HepG2 (cell line): ENCODE results near the gene PRELID1. TPM values are rescaled to one million over a fixed set of nuclear protein-coding genes. Genes with fewer than 3 reads are reported as not detected.

Experiments used
- PCBP2 ChIP-seq: fragments of 200-400 bp; formaldehyde crosslinking; optimal IDR thresholded peaks from 2 replicates; pipeline ENCODE3; 2018; ENCODE audit warnings: low read length, low read depth; ENCODE audit not compliant: poor library complexity, severe bottlenecking
- SALL2 ChIP-seq: sonication (generic); formaldehyde crosslinking; IDR thresholded peaks from 2 replicates; pipeline ENCODE4 v1.8.1; 2023; ENCODE audit warnings: mild to moderate bottlenecking, missing genetic modification reagents, inconsistent platforms
- SP140L ChIP-seq: sonication (generic); formaldehyde crosslinking; IDR thresholded peaks from 2 replicates; pipeline ENCODE4 v1.4.0; 2020; ENCODE audit warnings: missing genetic modification reagents, borderline replicate concordance
- TAF15 ChIP-seq: fragments of 200-400 bp; formaldehyde crosslinking; IDR thresholded peaks from one replicate; pipeline ENCODE4 v1.6.1; 2018; ENCODE audit warnings: mild to moderate bottlenecking, low read depth, low read length; ENCODE audit not compliant: poor library complexity, severe bottlenecking
- ZNF264 ChIP-seq: sonication (generic); formaldehyde crosslinking; IDR thresholded peaks from 2 replicates; pipeline ENCODE4 v1.4.0; 2020; ENCODE audit warnings: missing genetic modification reagents
- ZNF557 ChIP-seq: sonication (generic); formaldehyde crosslinking; IDR thresholded peaks from 2 replicates; pipeline ENCODE4 v1.4.0; 2020; ENCODE audit warnings: missing genetic modification reagents
- ZNF772 ChIP-seq: sonication (generic); formaldehyde crosslinking; IDR thresholded peaks from 2 replicates; pipeline ENCODE4 v1.5.0; 2020; ENCODE audit warnings: mild to moderate bottlenecking, missing genetic modification reagents
- polyA plus RNA-seq, 8 experiments: library from polyadenylated mRNA; depleted of rRNA in 3 of 8; stranded (reverse) in 7 of 8; unstranded in 1 of 8; fragments of >200 nt; fragmentation: Illumina TruSeq in 4 of 8; extraction: Trizol in 4 of 8; gene quantifications; 2 replicates each; pipeline versions ENCODE4 v1.2.1 to v1.2.3, GENCODE V29; 2011 to 2016; ENCODE audit warnings: low read depth in 4 of 8, missing spikeins in 1 of 8, mixed read lengths in 1 of 8; ENCODE audit not compliant: insufficient read depth in 1 of 8
- total RNA-seq, 5 experiments: library from RNA; depleted of rRNA; stranded (reverse); fragments of >200 nt; fragmentation: Illumina TruSeq; extraction: Trizol; gene quantifications; 2 replicates each; pipeline ENCODE4 v1.2.3, GENCODE V29; 2016; ENCODE audit warnings: low read depth in 1 of 5
- TF ChIP-seq, protein P1 (sequence below): sonication (generic); formaldehyde crosslinking; conservative IDR thresholded peaks from 2 replicates; pipeline ENCODE4 v1.4.0; 2020; ENCODE audit warnings: missing genetic modification reagents
- TF ChIP-seq, protein P2 (sequence below): sonication (generic); formaldehyde crosslinking; IDR thresholded peaks from 2 replicates; pipeline ENCODE4 v1.8.0; 2022; ENCODE audit warnings: mild to moderate bottlenecking, missing genetic modification reagents
- TF ChIP-seq, protein P3 (sequence below): sonication (generic); formaldehyde crosslinking; IDR thresholded peaks from 2 replicates; pipeline ENCODE4 v1.5.0; 2020; ENCODE audit warnings: mild to moderate bottlenecking, missing genetic modification reagents, borderline replicate concordance

PRELID1 gene
- total and polyA plus RNA-seq, 2 of the 13 experiments (the other 11 are each of a cell fraction or from before 2014, with no cell fraction given), result 250 to 271 TPM

DNA sequence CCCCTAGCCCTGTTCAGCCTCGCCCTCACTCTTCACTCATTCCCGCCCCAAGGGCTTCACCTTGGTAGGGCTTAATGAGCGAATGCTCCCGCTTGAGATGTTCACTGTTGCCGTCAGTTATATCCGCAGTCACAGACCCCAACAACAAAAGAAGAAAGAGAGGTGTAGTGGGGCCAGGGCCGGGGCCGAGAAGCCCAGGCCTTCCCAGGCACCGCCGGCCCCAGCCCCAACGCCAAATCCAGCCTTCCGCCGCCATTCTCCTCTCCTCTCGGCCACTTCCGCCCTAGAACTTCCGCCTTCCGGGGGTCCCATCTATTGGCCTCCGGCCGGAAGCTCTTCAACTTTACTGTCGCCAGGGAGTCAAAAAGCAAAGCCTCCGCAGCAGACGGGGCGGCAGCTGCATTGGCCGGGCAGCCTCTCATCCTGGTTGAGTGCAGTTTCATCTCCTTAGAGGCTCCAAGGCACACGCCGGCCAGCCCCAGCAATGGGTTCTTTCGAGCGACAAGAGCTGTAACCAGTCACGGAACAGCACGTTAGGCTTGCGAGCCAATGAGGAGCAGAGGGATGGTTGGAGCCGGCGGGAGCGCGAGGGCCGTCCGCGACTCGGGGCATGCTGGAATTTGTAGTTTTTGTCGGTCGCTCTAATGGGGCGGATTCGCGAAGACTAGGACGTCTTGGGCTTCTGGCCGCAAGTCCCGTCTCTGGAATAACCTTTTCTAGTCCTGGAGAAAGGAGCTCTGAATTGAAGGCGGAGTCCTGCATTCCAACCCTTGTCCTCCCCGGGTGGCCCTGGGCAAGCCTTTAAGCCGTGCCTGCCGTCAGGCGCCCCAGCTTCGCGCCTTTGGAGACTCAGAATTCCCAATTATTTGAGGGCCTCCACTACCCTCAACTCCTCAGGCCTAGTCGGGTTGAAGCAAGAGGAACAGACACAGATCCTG, 48.1 kb downstream of the PRELID1 start, which contains the start of gene LMAN2 (continued):
- TF ChIP-seq, protein P1, sequence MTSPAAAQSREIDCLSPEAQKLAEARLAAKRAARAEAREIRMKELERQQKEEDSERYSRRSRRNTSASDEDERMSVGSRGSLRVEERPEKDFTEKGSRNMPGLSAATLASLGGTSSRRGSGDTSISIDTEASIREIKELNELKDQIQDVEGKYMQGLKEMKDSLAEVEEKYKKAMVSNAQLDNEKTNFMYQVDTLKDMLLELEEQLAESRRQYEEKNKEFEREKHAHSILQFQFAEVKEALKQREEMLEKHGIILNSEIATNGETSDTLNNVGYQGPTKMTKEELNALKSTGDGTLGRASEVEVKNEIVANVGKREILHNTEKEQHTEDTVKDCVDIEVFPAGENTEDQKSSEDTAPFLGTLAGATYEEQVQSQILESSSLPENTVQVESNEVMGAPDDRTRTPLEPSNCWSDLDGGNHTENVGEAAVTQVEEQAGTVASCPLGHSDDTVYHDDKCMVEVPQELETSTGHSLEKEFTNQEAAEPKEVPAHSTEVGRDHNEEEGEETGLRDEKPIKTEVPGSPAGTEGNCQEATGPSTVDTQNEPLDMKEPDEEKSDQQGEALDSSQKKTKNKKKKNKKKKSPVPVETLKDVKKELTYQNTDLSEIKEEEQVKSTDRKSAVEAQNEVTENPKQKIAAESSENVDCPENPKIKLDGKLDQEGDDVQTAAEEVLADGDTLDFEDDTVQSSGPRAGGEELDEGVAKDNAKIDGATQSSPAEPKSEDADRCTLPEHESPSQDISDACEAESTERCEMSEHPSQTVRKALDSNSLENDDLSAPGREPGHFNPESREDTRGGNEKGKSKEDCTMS (CRISPR knock-in tag), result 0 out of 2 replicates have a peak, but pooled peaks have one; percentile 30
- TF ChIP-seq, protein P2, sequence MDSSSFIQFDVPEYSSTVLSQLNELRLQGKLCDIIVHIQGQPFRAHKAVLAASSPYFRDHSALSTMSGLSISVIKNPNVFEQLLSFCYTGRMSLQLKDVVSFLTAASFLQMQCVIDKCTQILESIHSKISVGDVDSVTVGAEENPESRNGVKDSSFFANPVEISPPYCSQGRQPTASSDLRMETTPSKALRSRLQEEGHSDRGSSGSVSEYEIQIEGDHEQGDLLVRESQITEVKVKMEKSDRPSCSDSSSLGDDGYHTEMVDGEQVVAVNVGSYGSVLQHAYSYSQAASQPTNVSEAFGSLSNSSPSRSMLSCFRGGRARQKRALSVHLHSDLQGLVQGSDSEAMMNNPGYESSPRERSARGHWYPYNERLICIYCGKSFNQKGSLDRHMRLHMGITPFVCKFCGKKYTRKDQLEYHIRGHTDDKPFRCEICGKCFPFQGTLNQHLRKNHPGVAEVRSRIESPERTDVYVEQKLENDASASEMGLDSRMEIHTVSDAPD (CRISPR knock-in tag), result no peak
- TF ChIP-seq ZNF264 (CRISPR knock-in tag), result peak; percentile 45; the same call in 1 of the 2 replicates
- no peak for TF ChIP-seq ZNF557 (CRISPR knock-in tag)
- TF ChIP-seq SALL2 (CRISPR knock-in tag), result no peak; the same call in 1 of the 2 replicates
- peak; percentile 53; the same call in 1 of the 2 replicates for TF ChIP-seq ZNF772
- TF ChIP-seq SP140L (CRISPR knock-in tag), result no peak
- TF ChIP-seq, protein P3, sequence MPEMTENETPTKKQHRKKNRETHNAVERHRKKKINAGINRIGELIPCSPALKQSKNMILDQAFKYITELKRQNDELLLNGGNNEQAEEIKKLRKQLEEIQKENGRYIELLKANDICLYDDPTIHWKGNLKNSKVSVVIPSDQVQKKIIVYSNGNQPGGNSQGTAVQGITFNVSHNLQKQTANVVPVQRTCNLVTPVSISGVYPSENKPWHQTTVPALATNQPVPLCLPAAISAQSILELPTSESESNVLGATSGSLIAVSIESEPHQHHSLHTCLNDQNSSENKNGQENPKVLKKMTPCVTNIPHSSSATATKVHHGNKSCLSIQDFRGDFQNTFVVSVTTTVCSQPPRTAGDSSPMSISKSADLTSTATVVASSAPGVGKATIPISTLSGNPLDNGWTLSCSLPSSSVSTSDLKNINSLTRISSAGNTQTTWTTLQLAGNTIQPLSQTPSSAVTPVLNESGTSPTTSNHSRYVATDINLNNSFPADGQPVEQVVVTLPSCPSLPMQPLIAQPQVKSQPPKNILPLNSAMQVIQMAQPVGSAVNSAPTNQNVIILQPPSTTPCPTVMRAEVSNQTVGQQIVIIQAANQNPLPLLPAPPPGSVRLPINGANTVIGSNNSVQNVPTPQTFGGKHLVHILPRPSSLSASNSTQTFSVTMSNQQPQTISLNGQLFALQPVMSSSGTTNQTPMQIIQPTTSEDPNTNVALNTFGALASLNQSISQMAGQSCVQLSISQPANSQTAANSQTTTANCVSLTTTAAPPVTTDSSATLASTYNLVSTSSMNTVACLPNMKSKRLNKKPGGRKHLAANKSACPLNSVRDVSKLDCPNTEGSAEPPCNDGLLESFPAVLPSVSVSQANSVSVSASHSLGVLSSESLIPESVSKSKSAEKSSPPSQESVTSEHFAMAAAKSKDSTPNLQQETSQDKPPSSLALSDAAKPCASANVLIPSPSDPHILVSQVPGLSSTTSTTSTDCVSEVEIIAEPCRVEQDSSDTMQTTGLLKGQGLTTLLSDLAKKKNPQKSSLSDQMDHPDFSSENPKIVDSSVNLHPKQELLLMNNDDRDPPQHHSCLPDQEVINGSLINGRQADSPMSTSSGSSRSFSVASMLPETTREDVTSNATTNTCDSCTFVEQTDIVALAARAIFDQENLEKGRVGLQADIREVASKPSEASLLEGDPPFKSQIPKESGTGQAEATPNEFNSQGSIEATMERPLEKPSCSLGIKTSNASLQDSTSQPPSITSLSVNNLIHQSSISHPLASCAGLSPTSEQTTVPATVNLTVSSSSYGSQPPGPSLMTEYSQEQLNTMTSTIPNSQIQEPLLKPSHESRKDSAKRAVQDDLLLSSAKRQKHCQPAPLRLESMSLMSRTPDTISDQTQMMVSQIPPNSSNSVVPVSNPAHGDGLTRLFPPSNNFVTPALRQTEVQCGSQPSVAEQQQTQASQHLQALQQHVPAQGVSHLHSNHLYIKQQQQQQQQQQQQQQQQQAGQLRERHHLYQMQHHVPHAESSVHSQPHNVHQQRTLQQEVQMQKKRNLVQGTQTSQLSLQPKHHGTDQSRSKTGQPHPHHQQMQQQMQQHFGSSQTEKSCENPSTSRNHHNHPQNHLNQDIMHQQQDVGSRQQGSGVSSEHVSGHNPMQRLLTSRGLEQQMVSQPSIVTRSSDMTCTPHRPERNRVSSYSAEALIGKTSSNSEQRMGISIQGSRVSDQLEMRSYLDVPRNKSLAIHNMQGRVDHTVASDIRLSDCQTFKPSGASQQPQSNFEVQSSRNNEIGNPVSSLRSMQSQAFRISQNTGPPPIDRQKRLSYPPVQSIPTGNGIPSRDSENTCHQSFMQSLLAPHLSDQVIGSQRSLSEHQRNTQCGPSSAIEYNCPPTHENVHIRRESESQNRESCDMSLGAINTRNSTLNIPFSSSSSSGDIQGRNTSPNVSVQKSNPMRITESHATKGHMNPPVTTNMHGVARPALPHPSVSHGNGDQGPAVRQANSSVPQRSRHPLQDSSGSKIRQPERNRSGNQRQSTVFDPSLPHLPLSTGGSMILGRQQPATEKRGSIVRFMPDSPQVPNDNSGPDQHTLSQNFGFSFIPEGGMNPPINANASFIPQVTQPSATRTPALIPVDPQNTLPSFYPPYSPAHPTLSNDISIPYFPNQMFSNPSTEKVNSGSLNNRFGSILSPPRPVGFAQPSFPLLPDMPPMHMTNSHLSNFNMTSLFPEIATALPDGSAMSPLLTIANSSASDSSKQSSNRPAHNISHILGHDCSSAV (CRISPR knock-in tag), result no peak
- TF ChIP-seq TAF15, result no peak
- TF ChIP-seq PCBP2, result no peak
